DMS 273 (cell line): Measurements from ENCODE around the gene MMP20.

Experiments
- DNase-seq: peaks from one replicate; lab custom pipeline; 2025; ENCODE audit not compliant: unreplicated experiment; lab: John Stamatoyannopoulos, UW

The MMP20 gene

DNA sequence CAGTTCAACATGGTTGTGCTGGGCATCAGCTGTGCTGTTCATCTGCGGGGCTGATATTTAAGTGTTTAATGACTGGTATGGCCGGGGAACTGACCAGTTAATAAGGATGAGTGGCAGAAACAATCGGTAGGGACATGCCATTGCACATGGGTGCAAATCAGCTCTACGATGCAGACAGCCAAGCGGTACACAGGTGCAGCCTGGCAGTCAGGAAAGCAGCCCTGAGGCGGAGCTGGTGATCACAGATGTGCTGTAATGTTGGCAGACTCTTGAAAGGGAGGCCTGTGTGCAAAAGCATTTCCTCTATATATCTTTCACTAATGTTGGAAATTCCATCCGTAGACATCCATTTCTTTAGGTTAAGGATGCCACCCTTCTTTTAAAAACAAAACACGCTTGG, 1.1 kb downstream of the MMP20 start:
- DNase-seq, result no peak

DNA sequence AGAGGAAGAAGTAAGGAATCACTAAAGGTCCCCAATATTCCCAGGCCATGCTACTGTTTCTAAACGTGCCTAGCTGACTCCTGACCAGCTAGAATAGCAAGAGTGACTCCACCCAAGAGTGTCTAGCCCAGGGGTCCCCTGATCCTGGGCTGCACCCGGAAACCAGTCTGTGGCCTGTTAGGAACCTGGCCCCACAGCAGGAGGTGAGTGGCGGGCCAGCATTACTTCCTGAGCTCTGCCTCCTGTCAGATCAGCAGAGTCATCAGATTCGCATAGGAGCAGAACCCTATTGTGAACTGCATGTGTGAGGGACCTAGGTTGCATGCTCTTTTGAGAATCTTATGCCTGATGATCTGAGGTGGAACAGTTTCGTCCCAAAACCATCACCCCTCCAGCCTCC, 2.0 kb downstream of the MMP20 start:
- DNase-seq, result no peak

DNA sequence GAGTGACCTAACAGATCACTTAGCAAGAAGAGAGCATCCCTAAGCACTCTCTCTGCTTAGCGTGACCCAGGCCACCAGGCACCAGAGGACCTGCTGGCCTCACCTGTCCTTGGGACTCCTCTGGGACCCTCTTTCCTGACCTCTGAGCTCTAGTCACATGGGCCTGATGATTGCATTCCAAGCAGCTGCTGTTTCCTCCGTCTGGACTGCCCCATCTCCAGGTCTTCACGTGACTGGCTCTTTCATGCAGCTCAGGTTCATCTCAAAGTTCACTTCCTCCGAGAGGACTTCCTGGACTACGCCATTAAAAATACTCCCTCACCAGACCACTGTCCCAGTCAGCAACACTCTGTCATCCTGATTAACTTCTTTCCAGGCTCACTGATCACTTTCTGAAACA, 2.9 kb downstream of the MMP20 start:
- no peak for DNase-seq

DNA sequence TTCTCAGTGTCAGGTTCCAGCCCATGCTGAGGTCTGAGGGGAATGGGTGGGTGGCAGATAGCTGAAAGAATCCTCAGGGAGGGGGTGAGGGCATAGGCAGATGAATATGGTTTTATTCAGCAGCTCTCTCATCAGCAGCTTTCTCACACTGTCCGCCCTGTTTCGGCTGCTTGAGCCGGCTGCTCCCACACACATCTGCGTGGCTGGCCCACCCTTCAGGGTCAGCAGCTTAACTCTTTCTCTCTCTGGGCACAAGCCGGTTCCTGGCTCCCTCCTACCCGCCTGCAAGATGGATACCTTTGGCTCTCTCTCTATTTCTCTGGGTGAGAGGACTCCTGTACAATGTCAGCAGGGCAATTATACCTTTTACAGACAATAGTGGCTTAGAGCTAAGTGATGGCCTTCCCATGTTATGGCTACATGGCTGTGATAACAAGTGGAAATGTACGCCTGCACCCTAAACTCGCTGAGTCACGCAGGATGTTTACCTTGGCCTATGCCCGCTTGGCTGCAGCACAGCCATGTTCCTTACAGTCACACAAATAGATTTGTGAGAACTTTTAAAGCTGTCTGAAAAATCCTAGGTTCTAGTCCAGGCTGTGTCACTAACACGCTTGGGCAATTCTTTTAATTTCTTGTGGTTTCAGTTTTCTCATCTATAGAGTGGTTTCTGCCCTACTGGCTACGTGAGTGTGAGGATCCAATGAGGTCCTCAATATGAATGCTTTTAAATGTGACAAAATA, 4.1 kb downstream of the MMP20 start:
- DNase-seq, result no peak

DNA sequence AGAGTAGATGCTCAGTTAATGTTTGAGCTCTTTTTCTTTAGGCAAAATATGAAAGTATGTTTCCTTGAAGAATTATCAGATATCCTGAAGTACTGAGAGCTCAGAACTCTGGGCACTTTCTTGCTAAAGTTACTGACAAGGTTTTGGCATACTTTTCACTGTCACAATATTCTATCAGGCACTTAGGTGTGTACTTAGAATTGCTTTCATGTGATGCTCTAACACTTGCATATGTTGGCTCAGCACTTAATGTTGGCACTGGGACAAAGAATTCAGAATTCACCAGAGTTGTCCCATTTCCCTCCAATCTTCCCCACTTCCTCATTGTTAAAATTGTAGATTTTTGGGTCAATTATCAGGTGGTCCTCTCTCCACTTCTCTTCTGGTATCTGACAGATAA, 5.0 kb downstream of the MMP20 start:
- no peak for DNase-seq

DNA sequence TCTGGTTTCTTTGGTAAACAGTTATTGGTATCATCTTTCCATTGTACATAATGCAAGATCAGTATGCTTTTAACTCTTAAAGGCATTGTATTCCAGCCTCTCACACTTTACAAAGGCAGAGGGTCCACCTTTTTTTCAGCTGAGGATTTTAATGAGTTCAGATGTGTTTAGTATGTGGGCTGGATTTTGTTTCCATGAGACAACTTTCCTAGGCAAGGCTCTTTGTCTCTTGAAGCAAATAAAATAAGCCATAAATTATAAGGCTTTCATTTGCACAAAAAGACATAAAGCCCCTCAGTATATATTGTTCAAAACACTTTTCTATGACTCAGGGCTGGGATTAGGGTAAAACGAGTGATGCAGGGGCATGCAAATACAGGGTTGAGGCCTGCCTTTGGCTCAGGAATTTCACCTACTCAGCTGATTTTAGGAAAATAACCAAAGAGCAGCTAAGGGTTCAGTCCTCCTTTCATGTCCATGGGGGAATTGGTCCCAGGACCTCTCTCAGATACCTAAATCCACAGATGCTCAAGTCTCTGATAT, 7.6 kb downstream of the MMP20 start:
- DNase-seq, result no peak

DNA sequence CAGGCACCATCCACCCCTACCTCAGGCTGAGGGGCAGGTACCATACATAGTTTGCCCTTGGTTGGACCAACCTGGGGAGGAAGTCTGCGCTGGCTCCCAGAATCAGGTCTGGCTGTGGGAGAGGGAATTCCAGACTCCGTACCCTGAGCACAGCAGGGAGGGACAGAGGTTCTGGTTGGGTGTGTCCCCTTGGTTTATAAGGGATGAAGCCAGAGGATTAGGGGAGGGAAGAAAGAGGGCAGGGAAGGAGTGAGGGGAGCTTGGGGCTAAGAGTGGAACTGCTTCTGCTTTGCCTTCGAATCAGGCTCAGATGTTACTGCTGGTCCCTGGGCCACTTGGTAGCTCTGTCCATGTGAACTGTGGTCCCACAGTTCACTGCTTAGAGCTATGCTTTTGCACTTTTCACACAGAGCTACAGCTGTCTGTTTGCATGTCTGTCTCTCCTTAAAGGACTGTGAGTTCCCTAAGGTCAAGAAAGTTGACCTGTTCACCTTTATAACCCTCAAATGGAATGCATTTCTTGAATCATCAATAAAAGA, 9.2 kb downstream of the MMP20 start:
- no peak for DNase-seq

DNA sequence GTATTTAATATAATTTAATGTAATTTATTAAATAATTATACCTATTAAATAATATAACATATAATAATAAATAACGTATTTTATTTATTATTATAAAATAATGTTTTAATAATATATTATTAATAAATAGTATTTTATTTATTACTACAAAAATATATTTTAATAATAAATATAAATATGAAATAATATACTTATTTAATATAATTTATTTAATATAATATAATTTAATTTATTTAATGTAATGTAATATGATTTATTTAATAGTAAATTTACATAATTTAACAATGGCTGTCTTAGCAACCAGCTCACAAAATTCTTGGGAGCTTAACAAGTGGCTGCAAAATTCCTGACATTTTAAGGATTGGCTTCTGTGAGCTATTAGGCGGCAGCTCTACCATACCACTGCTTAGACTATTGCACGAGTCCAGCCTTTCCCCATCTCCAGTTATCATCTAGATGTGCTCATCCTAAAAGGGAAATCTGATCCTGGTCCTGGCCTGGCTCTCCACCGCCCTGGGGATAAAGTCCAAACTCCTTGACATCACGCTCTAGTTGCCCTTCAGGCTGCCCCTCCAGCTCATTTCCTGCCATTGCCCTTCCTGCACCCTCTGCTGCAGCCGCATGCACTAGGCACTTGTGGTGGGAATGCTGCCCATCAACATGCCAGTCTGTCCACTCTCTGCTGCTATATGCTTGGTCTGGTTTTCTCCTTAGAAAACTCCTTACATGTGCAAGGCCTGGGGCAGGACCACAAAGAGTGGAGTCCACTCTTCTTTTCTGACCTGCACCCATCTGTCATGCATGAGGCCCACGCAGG, 9.8 kb downstream of the MMP20 start:
- no peak for DNase-seq

DNA sequence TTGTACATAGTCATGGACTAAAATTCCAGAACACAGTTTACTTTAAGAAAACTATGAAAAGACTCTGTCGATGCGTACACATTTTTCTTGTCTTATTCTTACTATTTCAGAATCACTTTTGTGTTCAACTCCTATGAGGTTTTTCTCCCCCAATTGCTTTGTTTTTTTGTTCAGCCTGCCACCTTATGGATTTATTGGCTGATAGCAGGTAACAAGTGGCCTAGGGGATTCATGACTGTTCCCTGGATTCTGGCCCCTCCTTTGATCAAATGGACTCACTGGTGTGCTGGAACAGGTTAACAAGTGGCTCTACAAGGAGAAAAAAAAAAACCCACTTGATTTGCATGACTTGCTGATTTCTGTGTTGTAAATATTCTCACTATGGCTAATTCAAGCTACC, 10.6 kb downstream of the MMP20 start:
- no peak for DNase-seq

DNA sequence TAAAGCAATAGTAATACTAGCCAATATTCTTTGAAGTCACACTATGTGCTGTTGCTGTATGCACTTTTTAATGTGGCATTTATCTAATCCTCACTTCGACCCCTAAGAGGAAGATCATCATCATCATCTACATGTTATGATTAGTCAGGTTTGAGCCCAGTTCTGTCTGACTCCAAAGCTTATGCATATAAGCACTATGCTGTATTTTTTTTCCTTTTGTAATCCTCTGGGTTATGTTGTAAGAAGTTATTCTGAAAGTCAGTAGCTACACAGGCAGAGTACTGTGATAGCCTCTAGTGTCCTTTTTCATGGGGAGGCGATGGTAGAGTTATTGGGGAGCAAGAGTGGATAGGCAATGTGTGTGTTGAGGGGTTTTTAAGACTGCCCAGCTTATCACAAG, 11.1 kb downstream of the MMP20 start:
- no peak for DNase-seq

DNA sequence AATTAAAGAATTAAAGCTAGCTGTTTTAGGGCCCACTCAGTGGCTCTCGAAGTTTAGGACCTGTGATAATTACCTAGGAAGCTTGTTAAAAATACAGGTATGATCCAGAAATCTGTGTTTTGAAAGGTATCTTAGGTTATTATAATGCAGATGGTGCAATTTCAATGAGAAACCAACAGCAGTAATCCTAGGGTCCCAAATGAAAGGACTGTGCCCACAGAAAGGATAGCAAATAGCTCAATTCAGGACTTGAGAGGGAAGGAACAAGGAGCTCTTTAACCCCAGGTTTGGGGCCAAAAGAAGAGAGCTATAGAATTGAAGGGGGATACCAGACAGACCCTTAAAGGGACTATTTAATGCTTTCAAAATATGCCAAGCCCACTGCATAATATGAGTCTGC, 11.7 kb downstream of the MMP20 start:
- DNase-seq, result no peak

DNA sequence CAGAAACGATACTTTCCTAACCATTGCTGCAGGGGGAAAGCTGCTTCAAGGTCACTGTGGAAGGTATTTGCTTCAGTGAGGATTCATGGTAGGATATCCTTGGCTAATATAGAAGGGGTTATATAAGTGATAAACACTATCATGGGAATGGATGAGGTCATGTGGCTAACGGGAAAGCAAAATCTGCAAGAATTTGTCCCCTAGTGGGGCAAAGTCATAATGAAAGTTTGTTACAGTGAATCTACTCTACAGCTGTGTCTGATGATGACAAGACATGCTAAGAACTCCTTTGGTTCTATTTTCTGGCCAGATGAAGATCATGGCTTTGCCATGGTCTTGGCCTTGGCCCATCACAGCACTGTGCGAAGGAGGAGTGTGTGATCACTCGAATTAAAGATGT, 13.8 kb downstream of the MMP20 start:
- DNase-seq, result no peak

DNA sequence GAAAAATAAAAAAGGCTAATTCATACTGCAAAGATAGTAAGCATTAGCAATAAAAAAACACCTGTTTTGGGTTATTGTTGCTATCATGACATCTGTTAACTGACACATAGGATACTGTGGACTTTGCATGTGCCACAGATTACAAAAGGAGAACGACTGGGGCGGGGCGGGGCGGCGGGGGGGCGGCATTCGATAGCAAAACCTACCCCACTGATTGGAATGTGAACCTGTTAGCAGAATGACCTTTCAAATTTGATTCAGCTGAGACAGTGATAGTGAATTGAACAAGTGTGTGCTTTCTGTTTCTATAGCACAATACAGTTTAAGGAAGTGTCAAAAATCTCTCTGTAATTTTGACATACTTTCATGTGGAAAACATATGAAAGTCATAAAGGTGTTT, 14.9 kb downstream of the MMP20 start:
- DNase-seq, result no peak

DNA sequence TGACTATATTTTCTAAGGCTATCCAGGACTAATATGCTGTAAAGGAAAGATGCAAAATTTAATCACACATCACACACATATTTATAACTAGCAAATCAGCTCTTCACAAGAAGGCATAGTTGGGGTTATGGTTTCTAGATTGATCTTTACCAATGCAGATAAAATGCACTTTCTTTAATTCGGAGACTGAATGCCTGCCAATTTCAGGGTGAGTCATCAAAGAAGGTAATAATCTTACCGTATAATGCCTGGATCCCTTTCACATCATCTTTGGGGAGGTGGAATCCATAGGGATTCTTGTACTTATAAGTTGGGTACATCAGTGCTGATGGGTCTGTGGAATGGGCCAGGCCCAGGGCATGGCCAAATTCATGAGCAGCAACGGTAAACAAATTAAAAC, 16.4 kb downstream of the MMP20 start:
- DNase-seq, result no peak

DNA sequence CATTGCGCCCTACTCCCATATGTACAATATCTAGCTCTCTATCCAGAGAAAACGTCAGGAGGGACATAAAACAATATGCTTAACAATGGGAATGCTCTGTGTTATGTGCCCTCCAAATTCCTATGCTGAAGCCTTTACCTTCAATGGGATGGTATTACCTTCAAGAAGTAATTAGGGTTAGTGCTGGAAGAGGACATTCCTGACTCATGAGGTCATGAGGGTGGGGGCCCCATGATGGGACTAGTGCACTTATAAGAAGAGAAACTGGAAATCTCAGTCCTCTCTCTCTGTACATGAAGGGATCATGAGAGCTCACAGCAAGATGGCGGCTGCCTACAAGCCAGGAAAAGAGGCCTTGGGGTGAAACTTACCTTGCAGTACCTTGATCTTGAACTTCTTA, 20.3 kb downstream of the MMP20 start:
- no peak for DNase-seq

DNA sequence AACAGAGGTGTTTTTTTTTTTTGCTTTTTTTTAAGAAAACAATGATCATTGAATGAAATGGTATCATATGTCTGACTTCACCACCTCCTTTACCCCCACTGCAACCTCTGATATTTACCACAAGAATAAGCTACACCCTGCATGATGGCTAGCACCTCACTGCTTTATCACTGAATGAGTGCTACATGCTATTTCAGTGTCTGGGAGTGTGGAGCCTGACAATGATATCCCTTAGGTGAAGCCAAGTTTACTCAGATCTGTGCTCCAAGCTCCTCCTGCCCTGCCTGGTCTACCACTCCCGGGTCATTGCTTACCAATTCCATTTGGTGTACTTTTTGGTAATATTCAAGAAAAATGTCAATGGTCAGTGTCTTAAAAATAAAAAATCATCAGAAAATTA, 21.1 kb downstream of the MMP20 start:
- no peak for DNase-seq

DNA sequence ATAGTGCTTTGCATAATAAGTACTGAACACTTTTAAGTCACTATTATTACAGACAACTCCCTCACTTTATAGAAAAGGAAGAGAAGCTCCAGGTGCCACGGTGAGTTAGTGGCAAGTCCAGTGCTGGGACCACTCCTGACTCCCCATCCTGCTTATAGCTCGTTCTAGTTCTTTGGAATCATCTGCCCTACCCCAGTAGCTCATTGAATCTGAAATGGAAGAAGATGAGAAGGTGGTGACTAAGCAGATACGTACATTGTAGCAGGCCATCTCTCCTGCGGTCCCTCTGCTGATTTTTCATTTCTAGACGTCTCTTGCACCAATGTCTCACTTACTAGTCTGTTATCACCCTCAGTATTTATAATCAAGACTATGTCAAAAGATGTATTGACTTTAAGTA, 21.6 kb downstream of the MMP20 start:
- no peak for DNase-seq

DNA sequence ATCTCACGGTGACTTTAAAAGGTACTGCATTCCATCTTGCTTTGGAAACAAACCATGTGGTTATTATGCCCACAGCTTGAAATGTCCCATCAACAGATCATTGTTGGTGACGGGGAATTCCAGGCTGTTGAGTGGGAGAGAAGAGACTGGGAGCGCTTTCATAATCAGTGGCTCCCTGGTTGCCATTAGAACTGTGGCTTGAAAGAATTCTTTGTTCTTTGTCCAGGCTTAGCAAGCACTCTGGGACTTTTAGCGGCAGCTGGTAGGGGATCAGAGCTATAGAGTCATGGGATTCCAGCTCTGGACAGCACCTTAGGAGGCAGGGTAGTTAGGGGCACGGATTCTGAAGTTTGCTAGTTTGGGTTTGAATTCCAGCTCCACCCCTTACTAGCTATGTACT, 22.0 kb downstream of the MMP20 start:
- DNase-seq, result no peak

DNA sequence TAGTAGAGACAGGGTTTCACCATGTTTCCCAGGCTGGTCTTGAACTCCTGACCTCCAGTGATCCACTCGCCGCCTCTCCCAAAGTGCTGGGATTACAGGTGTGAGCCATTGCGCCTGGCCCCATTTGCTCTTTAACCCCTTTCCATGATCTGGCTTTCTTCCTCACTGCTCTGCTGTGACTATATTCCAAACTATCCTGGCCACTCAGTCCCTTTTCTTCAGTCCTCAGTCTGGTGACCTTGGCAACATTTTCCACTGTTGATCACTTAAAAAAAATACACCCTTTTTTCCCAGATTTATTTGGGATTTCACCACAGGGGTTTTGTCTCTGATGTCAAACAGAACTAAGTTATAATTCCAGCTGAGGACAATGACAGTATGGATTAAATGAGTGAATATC, 24.5 kb downstream of the MMP20 start:
- DNase-seq, result no peak

DNA sequence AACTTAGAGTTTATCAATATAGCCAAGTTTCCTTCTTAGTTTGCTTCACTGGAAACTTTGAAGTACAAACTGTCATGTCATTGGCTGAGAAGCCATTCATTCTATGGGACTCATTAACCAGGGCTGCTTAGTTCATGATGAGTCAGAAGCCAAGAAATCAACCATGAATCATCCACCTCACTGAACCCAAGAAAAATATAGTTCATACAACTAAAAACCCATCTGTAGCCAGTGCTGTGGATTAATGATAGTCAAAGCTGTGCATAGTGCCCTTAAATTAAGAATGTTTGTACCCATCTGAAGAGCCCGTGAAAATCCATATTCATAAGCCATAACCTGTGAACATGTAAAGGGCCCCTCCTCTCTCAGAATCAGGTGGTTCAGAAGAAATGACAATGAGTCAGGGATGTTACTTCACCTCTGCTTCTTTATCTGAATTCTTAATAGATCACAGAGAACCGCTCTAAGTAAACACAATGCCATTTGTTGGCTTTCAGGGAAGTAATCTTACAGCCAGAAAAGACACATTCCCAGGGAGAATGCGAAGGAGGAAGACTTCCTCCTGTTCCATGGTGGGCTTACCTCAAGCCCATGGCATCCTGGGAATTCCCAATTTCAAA, 25.4 kb downstream of the MMP20 start:
- DNase-seq, result no peak

DNA sequence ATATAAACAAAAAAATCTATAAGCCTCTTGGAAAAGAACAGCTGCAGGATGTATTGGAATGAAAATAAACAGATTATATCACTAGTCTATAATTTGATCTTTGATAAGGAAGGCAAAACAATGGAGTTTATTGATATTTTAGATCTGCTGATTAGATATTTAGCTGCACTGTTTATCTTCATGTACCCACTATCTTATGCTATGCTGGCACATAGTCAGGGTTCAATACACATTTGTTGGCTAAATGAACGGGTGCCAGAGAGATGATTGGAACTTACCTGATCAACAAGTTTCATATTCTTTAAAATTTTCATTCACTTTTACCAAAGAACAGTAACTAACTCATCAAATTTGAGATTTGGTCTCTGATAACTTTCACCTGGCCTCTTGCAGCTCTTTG, 26.9 kb downstream of the MMP20 start:
- DNase-seq, result no peak

DNA sequence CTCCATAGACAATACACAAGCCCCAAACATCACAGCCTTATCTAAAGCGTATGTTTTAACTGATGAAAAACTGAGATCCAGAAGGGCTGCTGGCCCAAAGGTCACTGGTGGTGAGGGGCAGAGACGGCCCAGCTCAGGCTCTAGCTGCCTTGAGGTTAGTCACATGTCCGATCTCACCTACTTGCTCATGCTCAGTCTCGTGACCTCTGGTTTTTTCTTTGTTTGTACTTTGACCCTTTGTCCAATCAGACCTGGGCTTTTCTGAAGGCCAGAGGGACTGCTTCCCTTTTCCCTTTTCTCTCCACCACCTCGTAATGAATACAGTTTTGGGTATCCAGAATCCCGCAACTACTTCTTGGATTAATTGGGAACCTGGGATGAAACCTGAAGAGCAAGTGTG, 28.6 kb downstream of the MMP20 start:
- DNase-seq, result no peak
